Measurements from ENCODE around the gene FAM170B. TPM values are rescaled to one million over a fixed set of nuclear protein-coding genes. Genes with fewer than 3 reads are reported as not detected.

FAM170B gene
- polyA plus RNA-seq, 1 of the 3 experiments (the other 2 are of a cell fraction), result not detected

GRCh38 chr10:49086889-49087288 lies 46.9 kb downstream of the FAM170B start:
- Histone ChIP-seq H3K27ac (ENCODE audit: low read depth in 2 of 2, low read length in 1 of 2) (no peak overlapping the region), H3F3A (replicated peaks; ENCODE audit: insufficient read depth) (no peaks in the 10 kb centered on the region), H3K9me3 (no peaks in the 10 kb centered on the region), H3K27me3 (ENCODE audit: insufficient read depth) (no peaks in the 10 kb centered on the region), H4K20me1 (ENCODE audit: insufficient read depth) (no peaks in the 10 kb centered on the region), H3K4me2 (no peak overlapping the region), H3K9me2 (no peaks in the 10 kb centered on the region), H3K79me2 (ENCODE audit: insufficient read depth) (no peaks in the 10 kb centered on the region), H2AFZ (ENCODE audit: low read depth) (no peak overlapping the region), H3K4me3 (ENCODE audit: low read depth in 2 of 2, low read length in 1 of 2) (no peak overlapping the region), H3K9ac (no peak overlapping the region), H3K36me3 (replicated peaks in 1 of 2; ENCODE audit: control insufficient read depth in 1 of 2, insufficient read depth in 2 of 2, low read length in 1 of 2) (no peaks in the 10 kb centered on the region), H3K4me1 (ENCODE audit: control insufficient read depth in 1 of 2, insufficient read depth in 2 of 2, low read depth in 1 of 2, low read length in 1 of 2) (peaks cover 0 to 13% of the 10 kb centered on the region in 2 experiments; a peak in 1 of 4 replicates)
- POLR2A ChIA-PET, result no interaction called here
- CTCF ChIA-PET, result no interaction called here
- WGBS (ENCODE audit: low lambda C conversion rate), result 21% methylated on average over 3 of the region's 3 CpGs
- DNase-seq, result no peak
- TF ChIP-seq USF1 (IDR thresholded peaks at IDR 0.05; ENCODE audit: borderline replicate concordance, low read depth) (no peak), FOSL2 (IDR thresholded peaks at IDR 0.05; ENCODE audit: borderline replicate concordance, low read depth) (no peak), RFX5 (IDR thresholded peaks at IDR 0.05; ENCODE audit: low read length) (no peak), PBX3 (IDR thresholded peaks at IDR 0.05) (no peak)

GRCh38 chr10:49083261-49083660 lies 50.6 kb downstream of the FAM170B start:
- H2AFZ ChIP-seq (ENCODE audit: low read depth), result no peak overlapping the region
- no peak overlapping the region for H3K4me3 ChIP-seq (ENCODE audit: low read depth in 2 of 2, low read length in 1 of 2)
- no peak overlapping the region for H3K4me2 ChIP-seq
- H3F3A ChIP-seq (replicated peaks; ENCODE audit: insufficient read depth), result no peaks in the 10 kb centered on the region
- H3K4me1 ChIP-seq (ENCODE audit: control insufficient read depth in 1 of 2, insufficient read depth in 2 of 2, low read depth in 1 of 2, low read length in 1 of 2), result peaks cover 0 to 31% of the 10 kb centered on the region in 2 experiments; a peak in 1 of 4 replicates
- no peaks in the 10 kb centered on the region for H3K9me2 ChIP-seq
- H4K20me1 ChIP-seq (ENCODE audit: insufficient read depth), result no peaks in the 10 kb centered on the region
- no peak for DNase-seq
- no peaks in the 10 kb centered on the region for H3K36me3 ChIP-seq (replicated peaks in 1 of 2; ENCODE audit: control insufficient read depth in 1 of 2, insufficient read depth in 2 of 2, low read length in 1 of 2)
- WGBS (ENCODE audit: low lambda C conversion rate), result 58% methylated on average over 8 of the region's 8 CpGs
- no peaks in the 10 kb centered on the region for H3K79me2 ChIP-seq (ENCODE audit: insufficient read depth)
- H3K27ac ChIP-seq (ENCODE audit: low read depth in 2 of 2, low read length in 1 of 2), result no peak overlapping the region; a peak in 1 of 4 replicates
- POLR2A ChIA-PET, result interaction anchor here (0.7 kb wide), 1 partner anchor 11 kb away, joined by 4 read pairs; no protein-coding TSS in a partner anchor
- H3K9me3 ChIP-seq, result no peaks in the 10 kb centered on the region
- H3K27me3 ChIP-seq (ENCODE audit: insufficient read depth), result no peaks in the 10 kb centered on the region
- CTCF ChIA-PET, result interaction anchor here (0.9 to 1.2 kb wide), 2 partner anchors 36 to 425 kb away, joined by 3 read pairs; no protein-coding TSS in a partner anchor
- TF ChIP-seq RAD21 (IDR thresholded peaks at IDR 0.05; ENCODE audit: low read length) (no peak), ZBTB33 (IDR thresholded peaks at IDR 0.05; ENCODE audit: borderline replicate concordance, low read depth) (no peak), GABPA (IDR thresholded peaks at IDR 0.05; ENCODE audit: low read depth) (no peak), MXI1 (IDR thresholded peaks at IDR 0.05; ENCODE audit: low read depth, low read length) (no peak), NFIC (IDR thresholded peaks at IDR 0.05; ENCODE audit: borderline replicate concordance) (no peak), TEAD4 (IDR thresholded peaks at IDR 0.05; ENCODE audit: borderline replicate concordance, insufficient read depth) (no peak)
- no peak overlapping the region for H3K9ac ChIP-seq

All from SK-N-SH (cell line).